K562 (cell line): Measurements from ENCODE around the gene LAMTOR1. TPM values are rescaled to one million over a fixed set of nuclear protein-coding genes. Genes with fewer than 3 reads are reported as not detected.

Experiments used
- BDP1 ChIP-seq: IDR thresholded peaks from 3 replicates; pipeline ENCODE4 v1.6.1; 2011; ENCODE audit not compliant: insufficient read length, insufficient read depth
- BRCA1 ChIP-seq, 2 experiments: fragments of 450-650 bp in 1 of 2; sonication (generic) in 1 of 2; formaldehyde crosslinking in 1 of 2; IDR thresholded peaks; 2 replicates each; pipeline versions ENCODE4 v1.5.0 to v1.6.1; 2017 to 2020; ENCODE audit warnings: mild to moderate bottlenecking in 1 of 2, missing genetic modification reagents in 1 of 2
- CREB3 ChIP-seq: fragments of 450-650 bp; conservative IDR thresholded peaks from 2 replicates; pipeline ENCODE4 v1.6.1; 2016; ENCODE audit warnings: missing genetic modification characterization, low read depth, mild to moderate bottlenecking, missing compliant biosample characterization, moderate library complexity
- E4F1 ChIP-seq: fragments of 250-450 bp; sonication (Bioruptor Pico); IDR thresholded peaks from 2 replicates; pipeline ENCODE4 v1.5.0; 2021; ENCODE audit warnings: mild to moderate bottlenecking, borderline replicate concordance
- GABPA ChIP-seq: fragments of 200-800 bp; sonication (Bioruptor generic); conservative IDR thresholded peaks from 2 replicates; pipeline ENCODE4 v1.6.1; 2016; ENCODE audit warnings: low read depth, missing genetic modification characterization, missing compliant biosample characterization
- HDAC3 ChIP-seq: fragments of 450-650 bp; IDR thresholded peaks from 2 replicates; pipeline ENCODE4 v1.6.1; 2018; ENCODE audit warnings: borderline replicate concordance, mild to moderate bottlenecking, moderate library complexity; ENCODE audit not compliant: partially characterized antibody
- HES1 ChIP-seq: fragments of 450-650 bp; IDR thresholded peaks from 2 replicates; pipeline ENCODE4 v1.6.1; 2016; ENCODE audit warnings: low read depth, mild to moderate bottlenecking, moderate library complexity
- ILK ChIP-seq: fragments of 450-650 bp; IDR thresholded peaks from 2 replicates; pipeline ENCODE4 v1.6.1; 2016; ENCODE audit warnings: missing genetic modification characterization, low read depth, mild to moderate bottlenecking, missing compliant biosample characterization, moderate library complexity, borderline replicate concordance
- NCOA6 ChIP-seq: fragments of 450-650 bp; IDR thresholded peaks from 2 replicates; pipeline ENCODE4 v1.6.1; 2017; ENCODE audit warnings: mild to moderate bottlenecking
- NCOR1 ChIP-seq: fragments of 450-650 bp; IDR thresholded peaks from 2 replicates; pipeline ENCODE4 v1.6.1; 2016; ENCODE audit warnings: mild to moderate bottlenecking, moderate library complexity
- PHTF2 ChIP-seq: fragments of 250-450 bp; sonication (Bioruptor Pico); IDR thresholded peaks from 2 replicates; pipeline ENCODE4 v1.5.0; 2021; ENCODE audit warnings: mild to moderate bottlenecking
- RBM39 ChIP-seq: fragments of 200-400 bp; formaldehyde crosslinking; optimal IDR thresholded peaks from 2 replicates; pipeline ENCODE3; 2018; ENCODE audit warnings: low read depth, low read length
- SFPQ ChIP-seq: fragments of 200-400 bp; formaldehyde crosslinking; IDR thresholded peaks from 2 replicates; pipeline ENCODE4 v1.6.1; 2017; ENCODE audit warnings: mild to moderate bottlenecking, low read depth, low read length, moderate library complexity
- SIX5 ChIP-seq, 2 experiments: IDR thresholded peaks; 2 replicates each; pipeline ENCODE4 v1.6.1; 2011; ENCODE audit warnings: low read length in 2 of 2, borderline replicate concordance in 1 of 2, low read depth in 1 of 2, mild to moderate bottlenecking in 1 of 2, moderate library complexity in 1 of 2; ENCODE audit not compliant: insufficient read depth in 1 of 2
- THAP7 ChIP-seq: fragments of 250-450 bp; sonication (Bioruptor Pico); IDR thresholded peaks from 2 replicates; pipeline ENCODE4 v1.5.0; 2021
- THRB ChIP-seq: fragments of 450-650 bp; formaldehyde crosslinking; conservative IDR thresholded peaks from 2 replicates; pipeline ENCODE4 v1.4.0; 2022; ENCODE audit warnings: mild to moderate bottlenecking, missing genetic modification characterization
- YBX1 ChIP-seq: fragments of 450-650 bp; IDR thresholded peaks from 2 replicates; pipeline ENCODE4 v1.7.1; 2016; ENCODE audit warnings: mild to moderate bottlenecking
- ZNF134 ChIP-seq: fragments of 250-450 bp; sonication (Bioruptor Pico); conservative IDR thresholded peaks from 2 replicates; pipeline ENCODE4 v1.4.0; 2020
- ZNF175 ChIP-seq: fragments of 200-800 bp; sonication (Bioruptor generic); IDR thresholded peaks from 2 replicates; pipeline ENCODE4 v1.6.1; 2016; ENCODE audit warnings: low read depth, mild to moderate bottlenecking, missing genetic modification characterization, missing compliant biosample characterization
- ZNF79 ChIP-seq: fragments of 250-450 bp; sonication (Bioruptor Pico); IDR thresholded peaks from 2 replicates; pipeline ENCODE4 v1.4.0; 2020; ENCODE audit warnings: low read depth, mild to moderate bottlenecking, moderate library complexity
- polyA plus RNA-seq, 8 experiments: library from polyadenylated mRNA; depleted of rRNA in 4 of 8; stranded (reverse) in 5 of 8; unstranded in 3 of 8; fragments of >200 nt; fragmentation: Nextera tagmentation in 2 of 8; fragmentation: Illumina TruSeq in 1 of 8; extraction: Ambion mirVana in 2 of 8; extraction: Trizol in 1 of 8; gene quantifications; 2 replicates each; pipeline versions ENCODE4 v1.2.1 to v1.2.3, GENCODE V29; 2011 to 2014; ENCODE audit warnings: inconsistent platforms in 1 of 8, missing spikeins in 1 of 8
- total RNA-seq, 7 experiments: library from RNA; depleted of rRNA in 6 of 7; stranded (reverse); fragments of >200 nt in 6 of 7; fragmentation: Illumina TruSeq in 2 of 7; extraction: Trizol in 2 of 7; gene quantifications; 2 replicates each; pipeline versions ENCODE4 v1.2.1 to v1.2.3, GENCODE V29; 2011 to 2021; ENCODE audit warnings: low replicate concordance in 1 of 7

LAMTOR1 gene
- total and polyA plus RNA-seq, 9 of the 15 experiments (the other 6 are each of a cell fraction or from before 2014, with no cell fraction given): 62.6 to 104 (median 85.3) TPM

- TF ChIP-seq CREB3 (tag) (peak; percentile 84; the same call in 1 of the 2 replicates), HDAC3 (no peak), E4F1 (CRISPR knock-in tag) (no peak), ILK (tag) (no peak), GABPA (0 out of 2 replicates have a peak, but pooled peaks have one; percentile 24), THRB (CRISPR knock-in tag) (no peak), HES1 (no peak), ZNF134 (no peak), NCOR1 (no peak), YBX1 (no peak), THAP7 (CRISPR knock-in tag) (no peak), BDP1 (no peak), ZNF79 (CRISPR knock-in tag) (0 out of 2 replicates have a peak, but pooled peaks have one; percentile 52), BRCA1 (IDR thresholded peaks at IDR 0.05) (no peak), BRCA1 (CRISPR knock-in tag; IDR thresholded peaks at IDR 0.05) (no peak), SIX5 (IDR thresholded peaks at IDR 0.05; ENCODE audit: borderline replicate concordance in 1 of 2, insufficient read depth in 1 of 2, low read depth in 1 of 2, low read length in 2 of 2) (no peak), NCOA6 (no peak), PHTF2 (CRISPR knock-in tag) (no peak), ZNF175 (CRISPR knock-in tag) (peak; percentile 93), RBM39 (no peak), SFPQ (no peak)
Measured at GRCh38 chr11:72069787-72070251, 33.3 kb downstream of the LAMTOR1 start (continued).
